ENCODE data around the gene TOP2A.
"Not testable (repeated sequence)": the region's sequence is repeated elsewhere in the genome, so short reads cannot be mapped to it uniquely, and the experiment has no call there.

GRCh38 chr17:40386555-40386954, 31.1 kb downstream of the TOP2A start:
- TF ChIP-seq EZH2 (IDR thresholded peaks at IDR 0.05; ENCODE audit: borderline replicate concordance, low read depth, low read length, severe bottlenecking) = not testable (repeated sequence)
- TF ChIP-seq, protein P1, sequence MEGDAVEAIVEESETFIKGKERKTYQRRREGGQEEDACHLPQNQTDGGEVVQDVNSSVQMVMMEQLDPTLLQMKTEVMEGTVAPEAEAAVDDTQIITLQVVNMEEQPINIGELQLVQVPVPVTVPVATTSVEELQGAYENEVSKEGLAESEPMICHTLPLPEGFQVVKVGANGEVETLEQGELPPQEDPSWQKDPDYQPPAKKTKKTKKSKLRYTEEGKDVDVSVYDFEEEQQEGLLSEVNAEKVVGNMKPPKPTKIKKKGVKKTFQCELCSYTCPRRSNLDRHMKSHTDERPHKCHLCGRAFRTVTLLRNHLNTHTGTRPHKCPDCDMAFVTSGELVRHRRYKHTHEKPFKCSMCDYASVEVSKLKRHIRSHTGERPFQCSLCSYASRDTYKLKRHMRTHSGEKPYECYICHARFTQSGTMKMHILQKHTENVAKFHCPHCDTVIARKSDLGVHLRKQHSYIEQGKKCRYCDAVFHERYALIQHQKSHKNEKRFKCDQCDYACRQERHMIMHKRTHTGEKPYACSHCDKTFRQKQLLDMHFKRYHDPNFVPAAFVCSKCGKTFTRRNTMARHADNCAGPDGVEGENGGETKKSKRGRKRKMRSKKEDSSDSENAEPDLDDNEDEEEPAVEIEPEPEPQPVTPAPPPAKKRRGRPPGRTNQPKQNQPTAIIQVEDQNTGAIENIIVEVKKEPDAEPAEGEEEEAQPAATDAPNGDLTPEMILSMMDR (IDR thresholded peaks at IDR 0.05; ENCODE audit: borderline replicate concordance, extremely low read depth, low read length, poor library complexity, severe bottlenecking) = not testable (repeated sequence)

Measured in DND-41 (cell line).